ENCODE results near the gene CCNG2.
A peak's percentile ranks its signal among the peaks of the same experiment; 100 is the strongest.

The CCNG2 gene

DNA sequence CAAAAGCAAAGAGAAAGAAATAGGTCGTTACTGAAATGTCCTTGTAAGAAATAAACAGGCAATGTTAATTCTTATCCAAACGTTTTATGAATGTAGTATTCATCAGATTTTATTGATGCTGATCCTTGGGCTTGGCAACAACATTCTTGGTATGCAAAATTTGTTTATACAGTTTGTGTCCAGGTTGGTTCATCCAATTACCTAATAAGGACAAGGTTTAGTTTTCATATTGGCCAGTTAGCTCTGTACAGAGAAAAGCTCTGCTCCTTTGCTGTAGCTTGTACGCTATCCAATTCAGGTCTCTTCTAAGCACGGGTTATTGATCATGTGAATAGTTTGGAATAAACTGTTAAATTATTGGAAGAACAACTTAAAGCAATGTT is 14.4 kb upstream of the CCNG2 start:
- H3K4me3 ChIP-seq (ENCODE audit: low read depth, low read length), result no peak overlapping the region
- DNase-seq (ENCODE audit: low read depth), result no peak
- no peak for TF ChIP-seq MYC (IDR thresholded peaks at IDR 0.05; ENCODE audit: low read depth, low read length)
- no peak for TF ChIP-seq POLR2A (IDR thresholded peaks at IDR 0.05; ENCODE audit: extremely low read depth, insufficient read length)
- TF ChIP-seq, protein P1, sequence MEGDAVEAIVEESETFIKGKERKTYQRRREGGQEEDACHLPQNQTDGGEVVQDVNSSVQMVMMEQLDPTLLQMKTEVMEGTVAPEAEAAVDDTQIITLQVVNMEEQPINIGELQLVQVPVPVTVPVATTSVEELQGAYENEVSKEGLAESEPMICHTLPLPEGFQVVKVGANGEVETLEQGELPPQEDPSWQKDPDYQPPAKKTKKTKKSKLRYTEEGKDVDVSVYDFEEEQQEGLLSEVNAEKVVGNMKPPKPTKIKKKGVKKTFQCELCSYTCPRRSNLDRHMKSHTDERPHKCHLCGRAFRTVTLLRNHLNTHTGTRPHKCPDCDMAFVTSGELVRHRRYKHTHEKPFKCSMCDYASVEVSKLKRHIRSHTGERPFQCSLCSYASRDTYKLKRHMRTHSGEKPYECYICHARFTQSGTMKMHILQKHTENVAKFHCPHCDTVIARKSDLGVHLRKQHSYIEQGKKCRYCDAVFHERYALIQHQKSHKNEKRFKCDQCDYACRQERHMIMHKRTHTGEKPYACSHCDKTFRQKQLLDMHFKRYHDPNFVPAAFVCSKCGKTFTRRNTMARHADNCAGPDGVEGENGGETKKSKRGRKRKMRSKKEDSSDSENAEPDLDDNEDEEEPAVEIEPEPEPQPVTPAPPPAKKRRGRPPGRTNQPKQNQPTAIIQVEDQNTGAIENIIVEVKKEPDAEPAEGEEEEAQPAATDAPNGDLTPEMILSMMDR (IDR thresholded peaks at IDR 0.05; ENCODE audit: low read depth, low read length), result no peak
- TF ChIP-seq, protein P2, sequence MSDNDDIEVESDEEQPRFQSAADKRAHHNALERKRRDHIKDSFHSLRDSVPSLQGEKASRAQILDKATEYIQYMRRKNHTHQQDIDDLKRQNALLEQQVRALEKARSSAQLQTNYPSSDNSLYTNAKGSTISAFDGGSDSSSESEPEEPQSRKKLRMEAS (IDR thresholded peaks at IDR 0.05; ENCODE audit: low read depth, low read length), result no peak

DNA sequence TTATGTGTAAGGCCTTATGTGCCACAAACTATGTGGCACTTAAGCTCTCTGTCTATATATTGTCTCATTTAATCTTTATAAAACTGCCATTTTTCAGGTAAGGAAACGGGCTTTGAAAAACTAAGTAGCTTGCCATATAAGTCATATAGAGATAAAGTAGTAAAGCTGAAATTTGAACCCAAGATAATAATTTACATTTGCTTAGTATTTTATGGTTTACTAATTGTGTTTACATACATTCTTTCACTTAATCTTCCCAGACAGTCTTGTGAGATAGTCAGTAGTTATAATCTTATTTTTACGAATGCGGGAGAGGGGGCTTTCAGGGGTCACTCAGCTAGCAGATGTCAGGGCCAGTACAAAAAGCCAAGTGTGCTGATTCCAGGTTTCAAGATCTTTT is 13.9 kb upstream of the CCNG2 start:
- DNase-seq (ENCODE audit: low read depth), result no peak
- H3K4me3 ChIP-seq (ENCODE audit: low read depth, low read length), result no peak overlapping the region
- TF ChIP-seq, protein P1 (IDR thresholded peaks at IDR 0.05; ENCODE audit: low read depth, low read length), result no peak
- TF ChIP-seq POLR2A (IDR thresholded peaks at IDR 0.05; ENCODE audit: extremely low read depth, insufficient read length), result no peak
- TF ChIP-seq, protein P2 (IDR thresholded peaks at IDR 0.05; ENCODE audit: low read depth, low read length), result no peak
- no peak for TF ChIP-seq MYC (IDR thresholded peaks at IDR 0.05; ENCODE audit: low read depth, low read length)

DNA sequence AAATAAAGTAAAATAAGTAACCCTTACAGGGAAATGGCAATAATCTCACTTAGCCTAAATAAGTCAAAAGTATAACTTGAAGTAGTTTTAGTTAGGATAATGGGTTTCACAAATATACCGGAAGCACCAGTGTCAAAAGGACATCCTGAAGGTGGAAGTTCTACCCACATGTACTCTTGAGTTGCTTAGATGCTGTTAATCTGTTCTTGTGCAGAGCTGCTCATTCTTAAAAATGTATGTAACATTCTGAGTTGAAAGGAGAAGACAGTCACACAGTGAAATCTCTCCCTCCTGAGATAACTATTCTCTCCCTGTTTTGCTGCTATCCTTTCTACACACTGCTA is 11.2 kb upstream of the CCNG2 start:
- no peak for TF ChIP-seq POLR2A (IDR thresholded peaks at IDR 0.05; ENCODE audit: extremely low read depth, insufficient read length)
- TF ChIP-seq, protein P2 (IDR thresholded peaks at IDR 0.05; ENCODE audit: low read depth, low read length), result no peak
- no peak for TF ChIP-seq MYC (IDR thresholded peaks at IDR 0.05; ENCODE audit: low read depth, low read length)
- TF ChIP-seq, protein P1 (IDR thresholded peaks at IDR 0.05; ENCODE audit: low read depth, low read length), result no peak
- no peak for DNase-seq (ENCODE audit: low read depth)
- H3K4me3 ChIP-seq (ENCODE audit: low read depth, low read length), result no peak overlapping the region

DNA sequence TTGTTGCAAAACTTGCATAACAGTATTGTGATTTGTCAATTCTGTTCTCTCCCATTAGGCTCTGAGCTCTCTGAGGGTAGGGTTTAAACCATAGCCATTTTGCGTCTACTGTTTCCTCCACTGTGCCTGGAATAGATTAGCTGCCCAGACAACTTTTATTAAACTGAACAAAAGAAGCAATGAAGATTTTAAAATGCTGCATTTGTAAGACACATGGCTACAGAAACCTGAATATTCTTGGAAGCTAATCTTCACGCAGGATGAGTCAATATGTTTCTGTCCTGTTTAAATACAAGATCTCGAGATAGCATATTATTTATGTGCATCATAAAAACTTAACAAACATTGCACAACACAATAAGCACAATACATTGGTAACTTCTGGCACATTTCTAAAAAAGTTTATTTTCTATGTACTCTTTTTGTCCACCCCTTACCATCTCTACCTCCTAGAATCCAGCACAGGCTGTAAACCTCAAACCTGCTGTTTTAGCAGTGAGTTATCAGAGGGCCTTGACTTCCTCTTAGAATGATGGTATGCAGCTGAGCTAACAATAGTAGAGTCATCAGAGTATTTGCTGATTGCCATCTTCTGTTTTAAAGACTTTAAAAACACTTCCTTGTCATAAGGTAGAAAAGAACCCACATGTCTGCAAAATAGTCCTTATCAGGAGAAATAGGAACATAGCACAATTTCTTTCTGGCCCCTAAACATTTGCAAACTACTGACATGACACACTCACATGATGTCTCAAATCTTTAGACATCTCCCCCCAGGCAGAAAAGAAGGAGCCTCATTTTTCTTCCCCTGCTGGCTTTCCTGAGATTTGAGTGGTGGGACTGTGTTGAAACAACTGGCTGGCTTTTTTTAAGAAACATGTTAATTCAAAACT is 10.6 kb upstream of the CCNG2 start:
- no peak for TF ChIP-seq MYC (IDR thresholded peaks at IDR 0.05; ENCODE audit: low read depth, low read length)
- TF ChIP-seq, protein P2 (IDR thresholded peaks at IDR 0.05; ENCODE audit: low read depth, low read length), result no peak
- TF ChIP-seq POLR2A (IDR thresholded peaks at IDR 0.05; ENCODE audit: extremely low read depth, insufficient read length), result no peak
- TF ChIP-seq, protein P1 (IDR thresholded peaks at IDR 0.05; ENCODE audit: low read depth, low read length), result no peak
- H3K4me3 ChIP-seq (ENCODE audit: low read depth, low read length), result no peak overlapping the region
- peak; percentile 22 for DNase-seq (ENCODE audit: low read depth)

DNA sequence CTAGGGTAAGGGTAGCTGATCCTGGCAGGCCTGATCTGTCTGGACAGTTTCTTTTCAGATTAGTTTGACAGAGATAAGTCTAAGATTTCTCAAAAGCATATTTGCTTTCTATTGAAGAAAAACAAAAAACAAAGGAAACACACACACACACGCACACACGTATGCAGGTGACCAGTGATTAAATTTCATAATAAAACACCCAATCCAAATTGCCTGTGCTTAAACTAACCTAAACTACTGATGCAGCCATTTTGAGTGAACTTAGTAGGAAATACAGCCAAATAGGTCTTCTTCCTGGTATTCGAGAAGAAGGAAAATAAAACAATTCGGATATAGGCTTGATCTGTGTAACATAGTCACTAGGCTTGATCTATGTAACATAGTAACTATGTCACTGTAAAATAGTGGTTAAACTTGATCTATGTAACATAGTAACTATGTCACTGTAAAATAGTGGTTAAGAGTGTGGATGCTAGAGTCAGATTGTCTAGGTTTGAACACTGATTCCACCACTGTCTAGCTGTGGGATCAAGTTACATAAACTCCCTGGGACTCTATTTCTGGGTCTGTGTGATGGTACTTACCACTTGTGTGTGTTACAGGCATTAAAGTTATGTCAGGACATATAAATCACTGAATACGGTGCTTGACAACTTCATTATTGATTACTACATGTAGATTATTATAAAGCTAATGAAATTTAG is 9.8 kb upstream of the CCNG2 start:
- H3K4me3 ChIP-seq (ENCODE audit: low read depth, low read length), result no peak overlapping the region
- DNase-seq (ENCODE audit: low read depth), result no peak
- TF ChIP-seq, protein P2 (IDR thresholded peaks at IDR 0.05; ENCODE audit: low read depth, low read length), result no peak
- TF ChIP-seq MYC (IDR thresholded peaks at IDR 0.05; ENCODE audit: low read depth, low read length) (no peak), POLR2A (IDR thresholded peaks at IDR 0.05; ENCODE audit: extremely low read depth, insufficient read length) (no peak)
- TF ChIP-seq, protein P1 (IDR thresholded peaks at IDR 0.05; ENCODE audit: low read depth, low read length), result no peak

Measured in NB4 (cell line).